ENCODE measurements around the gene RFX2.
"Not testable (repeated sequence)": the region's sequence is repeated elsewhere in the genome, so short reads cannot be mapped to it uniquely, and the experiment has no call there.

The RFX2 gene

DNA sequence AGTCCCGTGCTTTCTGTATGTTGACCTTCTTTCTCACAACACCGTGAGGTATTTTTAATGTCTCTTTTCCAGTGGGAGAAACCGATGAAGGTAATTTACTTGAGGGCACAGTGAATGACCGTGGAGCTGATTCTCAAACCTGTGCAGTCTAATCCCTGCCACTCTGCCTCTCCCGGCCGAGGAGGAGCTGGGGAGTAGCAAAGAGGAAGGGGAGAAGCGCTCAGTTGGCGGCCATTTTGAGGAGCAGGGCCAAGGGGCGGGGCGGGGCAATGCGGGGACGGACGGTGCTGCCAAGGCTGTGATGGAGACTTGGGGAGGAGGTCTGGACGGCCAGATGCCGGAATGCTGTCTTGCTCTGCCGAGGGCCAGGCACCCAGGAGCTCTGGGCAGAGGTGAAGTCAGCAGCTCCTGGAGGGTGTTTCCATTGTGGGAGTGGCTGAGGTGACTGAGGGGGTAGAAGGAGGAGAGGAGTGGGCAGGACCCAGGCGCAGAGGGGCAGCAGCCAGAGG lies 120.0 kb downstream of the RFX2 start:
- DNase-seq (ENCODE audit: low spot score): no peak

DNA sequence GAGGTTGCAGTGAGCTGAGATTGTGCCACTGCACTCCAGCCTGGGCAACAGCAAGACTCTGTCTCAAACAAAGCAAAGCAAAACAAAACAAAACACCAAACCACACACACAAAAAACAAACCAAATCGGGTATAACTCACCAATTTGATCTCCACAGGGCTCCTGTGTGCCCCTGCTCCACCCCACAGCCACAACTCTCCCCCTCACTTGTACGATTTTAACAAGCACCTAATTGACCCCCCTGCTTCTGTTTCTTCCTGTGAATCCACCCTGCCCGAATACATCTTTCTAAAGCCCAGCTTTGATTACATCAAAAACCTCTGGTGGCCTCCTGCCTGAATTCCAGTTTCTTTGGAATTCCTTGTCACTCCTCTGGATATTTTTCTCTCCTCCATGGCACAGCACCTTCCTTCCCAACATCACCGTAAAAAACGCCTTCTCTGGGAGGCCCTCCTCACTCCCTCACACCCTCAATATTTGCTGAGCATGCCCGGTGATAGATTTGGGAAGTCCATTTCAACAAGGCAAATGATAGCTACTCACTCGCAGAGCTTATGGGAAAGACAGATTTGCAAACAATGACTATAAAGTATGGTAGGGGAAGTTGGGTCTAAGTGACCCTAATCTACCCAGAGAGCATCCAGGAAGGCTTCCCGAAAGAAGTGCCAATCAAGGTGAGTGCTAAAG lies 120.8 kb downstream of the RFX2 start:
- no peak for DNase-seq (ENCODE audit: low spot score)

DNA sequence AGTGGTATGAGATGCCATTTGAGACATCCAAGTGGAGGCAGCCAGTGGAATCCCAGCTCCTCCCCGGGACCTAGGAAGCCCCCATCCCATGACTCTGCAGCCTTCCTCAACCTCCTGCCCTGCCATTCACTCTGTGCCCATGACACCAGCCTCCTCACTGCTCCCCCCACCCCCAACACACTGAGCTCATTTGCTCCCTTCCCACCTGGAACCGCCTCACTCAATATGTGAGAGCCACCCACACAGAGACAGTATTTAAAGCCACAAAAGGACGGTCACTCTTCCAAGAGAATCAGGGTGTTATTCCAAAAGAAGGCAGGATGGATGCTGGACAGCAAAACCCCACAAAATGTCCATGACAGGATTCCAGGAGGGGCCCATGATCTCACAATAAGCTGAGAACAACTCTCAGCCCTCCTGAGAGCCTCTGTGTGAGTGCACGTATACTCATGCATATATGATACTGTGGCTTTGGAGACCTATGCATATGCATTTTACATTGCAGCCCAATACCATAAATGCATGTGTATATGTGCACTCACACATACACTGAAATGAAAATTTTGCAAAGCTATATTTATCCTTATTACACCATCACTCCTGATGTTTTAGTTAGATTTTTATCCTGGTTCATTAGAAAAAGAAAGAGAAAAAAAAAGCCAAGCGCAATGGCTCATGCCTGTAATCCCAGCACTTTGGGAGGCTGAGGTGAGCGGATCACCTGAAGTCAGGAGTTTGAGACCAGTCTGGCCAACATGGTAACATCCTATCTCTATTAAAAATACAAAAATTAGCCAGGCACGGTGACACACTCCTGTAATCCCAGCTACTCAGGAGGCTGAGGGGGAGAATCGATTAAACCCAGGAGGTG lies 121.5 kb downstream of the RFX2 start:
- no peak for DNase-seq (ENCODE audit: low spot score)

DNA sequence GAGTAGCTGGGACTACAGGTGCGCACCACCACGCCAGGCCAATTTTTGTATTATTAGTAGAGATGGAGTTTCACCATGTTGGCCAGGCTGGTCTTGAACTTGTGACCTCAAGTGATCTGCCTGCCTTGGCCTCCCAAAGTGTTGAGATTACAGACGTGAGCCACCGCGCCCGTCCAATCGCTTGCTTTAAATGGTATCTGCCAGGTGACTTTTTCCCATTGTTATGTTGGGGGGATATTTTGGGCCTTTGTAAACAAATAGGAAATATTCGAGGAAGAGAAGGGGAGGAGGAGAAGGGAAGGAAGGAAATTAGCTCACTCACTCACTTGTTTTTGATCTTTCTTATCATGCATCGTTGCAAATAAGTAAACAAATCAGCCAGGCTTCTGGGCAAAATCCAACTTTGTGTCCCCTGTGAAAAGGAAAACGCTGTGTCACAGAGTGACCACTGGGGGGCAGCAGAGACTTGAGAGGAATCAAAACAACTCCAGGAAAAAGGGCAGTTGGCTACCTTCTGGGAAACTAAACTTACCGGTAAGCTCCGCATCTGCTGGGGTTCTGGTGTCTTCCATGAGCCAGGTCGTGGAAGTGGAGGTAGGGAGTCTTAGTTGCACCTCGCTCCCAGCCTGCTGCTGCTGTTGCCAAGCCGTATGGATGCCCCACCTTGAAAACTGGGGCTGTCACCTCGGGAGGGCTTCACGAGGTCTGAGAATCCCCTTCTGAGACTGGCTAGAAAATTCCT lies 123.1 kb downstream of the RFX2 start:
- peak; percentile 89 for DNase-seq (ENCODE audit: low spot score)

DNA sequence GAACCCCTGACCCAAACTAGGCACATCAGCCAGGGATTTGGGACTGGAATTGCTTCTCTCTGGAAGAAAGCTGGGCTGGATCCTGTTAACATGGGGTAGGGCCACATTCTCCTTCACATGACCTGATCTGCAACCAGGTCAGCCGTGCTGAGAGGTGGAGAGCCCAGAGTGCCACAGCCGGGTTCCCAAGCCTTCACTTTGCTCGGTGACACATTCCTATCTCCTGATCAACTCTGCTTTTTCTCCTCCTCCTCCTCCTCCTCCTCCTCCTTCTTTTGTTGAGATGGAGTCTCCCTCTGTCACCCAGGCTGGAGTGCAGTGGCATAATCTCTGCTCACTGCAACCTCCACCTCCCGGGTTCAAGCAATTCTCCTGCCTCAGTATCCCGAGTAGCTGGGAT lies 124.5 kb downstream of the RFX2 start:
- not testable (repeated sequence) for DNase-seq (ENCODE audit: low spot score)

DNA sequence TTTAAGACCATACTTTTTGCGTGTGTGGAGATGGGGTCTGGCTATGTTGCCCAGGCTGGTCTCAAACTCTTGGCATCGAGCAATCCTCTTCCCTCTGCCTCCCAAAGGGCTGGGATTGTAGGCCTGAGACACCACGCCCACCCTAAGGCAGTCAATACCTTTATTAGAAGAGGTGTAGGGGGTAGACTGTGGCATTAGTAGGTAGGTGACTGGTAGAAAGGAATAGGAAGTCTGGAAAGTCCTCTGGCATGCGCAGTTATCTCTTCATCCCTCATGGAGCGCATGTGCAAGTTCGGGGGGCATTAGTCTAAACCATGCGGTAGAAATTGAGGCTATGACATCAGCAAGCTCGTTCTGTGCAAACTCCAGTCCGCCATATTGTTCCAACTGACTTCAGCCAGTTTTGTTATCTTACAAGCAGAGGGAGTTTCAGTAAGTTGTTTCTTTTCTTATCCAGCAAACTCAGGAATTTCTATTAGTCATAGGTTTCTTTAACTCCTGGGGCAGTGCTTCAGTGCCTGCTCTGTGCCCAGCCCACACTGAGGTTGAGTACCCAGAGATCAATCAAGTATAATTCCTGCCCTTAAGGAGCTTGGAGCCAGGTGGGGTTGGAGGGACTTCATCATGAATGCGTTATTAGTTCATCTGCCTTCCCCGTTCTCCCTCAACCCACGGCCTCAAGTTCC lies 125.1 kb downstream of the RFX2 start:
- no peak for DNase-seq (ENCODE audit: low spot score)

DNA sequence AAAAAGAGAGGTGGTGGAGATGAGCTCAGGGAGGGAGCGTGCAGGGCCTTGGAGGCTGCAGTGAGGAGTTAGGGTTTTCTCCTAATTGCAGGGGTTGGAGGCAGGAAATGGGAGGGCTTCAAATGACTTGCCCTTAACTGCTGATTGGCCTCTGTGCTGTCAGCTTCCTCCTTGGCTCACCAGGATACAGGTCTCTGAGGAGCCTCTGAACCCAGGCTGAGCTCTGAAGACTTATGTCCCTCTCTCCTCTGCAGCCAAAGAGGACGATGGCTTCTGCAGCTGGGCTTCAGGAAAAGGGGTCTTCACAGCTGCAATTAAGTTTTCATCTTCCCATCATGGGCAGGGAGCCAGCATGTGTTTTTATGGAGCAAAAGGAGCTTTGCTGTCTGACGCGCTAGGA lies 125.7 kb downstream of the RFX2 start:
- no peak for DNase-seq (ENCODE audit: low spot score)

DNA sequence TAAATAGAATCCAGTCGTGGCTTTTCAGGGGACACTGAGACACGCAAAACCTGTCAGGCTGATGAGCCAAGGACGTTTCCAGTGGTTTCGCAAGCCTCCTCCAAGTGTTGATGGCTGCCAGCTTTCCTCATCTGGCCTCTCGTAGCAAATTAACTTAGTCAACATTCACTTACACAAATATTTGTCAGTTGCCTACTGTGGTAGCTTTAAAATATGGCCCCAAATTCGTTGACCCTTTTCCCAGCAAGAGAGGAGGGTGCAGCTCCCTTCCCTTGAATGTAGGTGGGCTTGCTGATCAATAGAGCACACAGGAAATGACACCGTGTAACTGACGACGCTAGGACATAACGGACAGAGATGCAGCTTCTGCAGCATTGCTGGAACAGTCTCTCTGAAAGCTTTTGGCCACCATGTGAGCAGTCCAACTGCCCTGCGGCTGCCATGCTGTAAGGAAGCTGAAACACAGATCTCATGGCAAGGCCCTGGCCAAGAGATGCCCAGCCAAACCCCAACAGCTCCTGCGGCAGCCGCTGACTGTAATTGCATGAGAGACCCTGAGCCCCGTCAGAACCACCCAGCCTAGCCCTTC lies 126.8 kb downstream of the RFX2 start:
- no peak for DNase-seq (ENCODE audit: low spot score)

DNA sequence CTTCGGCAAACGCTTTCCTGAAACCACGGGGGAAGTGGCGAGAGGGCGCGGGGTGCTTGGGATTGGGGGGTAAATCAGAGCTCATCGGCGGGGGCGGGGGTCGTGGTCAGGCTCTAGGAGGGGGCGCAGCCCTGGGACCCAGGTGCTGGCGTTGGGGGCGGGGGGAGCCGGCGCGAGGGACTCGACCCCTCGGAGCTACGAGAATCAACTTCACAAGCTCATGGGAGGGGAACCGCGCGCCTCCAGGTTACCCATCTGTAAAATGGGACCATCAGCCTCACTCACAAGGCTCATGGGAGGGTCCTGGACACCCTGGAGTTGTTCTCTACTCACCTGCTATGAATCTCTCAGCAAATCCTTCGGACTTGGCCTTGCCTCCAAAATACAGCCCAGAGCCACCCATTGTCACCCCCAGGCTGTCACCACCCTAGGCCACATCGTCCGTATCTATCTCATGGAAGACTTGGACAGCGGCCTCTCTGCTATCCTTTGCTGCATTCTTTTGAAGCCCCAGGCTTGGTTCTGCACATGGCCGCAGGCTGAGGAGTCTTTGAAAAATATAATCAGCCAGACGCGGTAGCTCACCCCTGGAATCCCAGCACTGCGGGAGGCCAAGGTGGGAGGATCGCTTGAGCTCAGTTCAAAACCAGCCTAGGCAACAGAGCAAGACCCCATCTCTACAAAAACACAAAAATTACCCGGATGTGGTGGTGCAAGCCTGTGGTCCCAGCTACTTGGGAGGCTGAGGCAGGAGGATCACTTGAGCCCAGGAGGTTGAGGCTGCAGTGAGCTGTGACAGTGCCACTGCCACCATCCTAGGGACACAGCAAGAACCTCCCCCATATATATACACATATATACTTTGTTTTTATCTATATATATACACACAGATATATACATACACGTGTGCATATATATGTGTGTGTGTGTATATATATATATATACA lies 131.4 kb downstream of the RFX2 start:
- DNase-seq (ENCODE audit: low spot score): no peak

DNA sequence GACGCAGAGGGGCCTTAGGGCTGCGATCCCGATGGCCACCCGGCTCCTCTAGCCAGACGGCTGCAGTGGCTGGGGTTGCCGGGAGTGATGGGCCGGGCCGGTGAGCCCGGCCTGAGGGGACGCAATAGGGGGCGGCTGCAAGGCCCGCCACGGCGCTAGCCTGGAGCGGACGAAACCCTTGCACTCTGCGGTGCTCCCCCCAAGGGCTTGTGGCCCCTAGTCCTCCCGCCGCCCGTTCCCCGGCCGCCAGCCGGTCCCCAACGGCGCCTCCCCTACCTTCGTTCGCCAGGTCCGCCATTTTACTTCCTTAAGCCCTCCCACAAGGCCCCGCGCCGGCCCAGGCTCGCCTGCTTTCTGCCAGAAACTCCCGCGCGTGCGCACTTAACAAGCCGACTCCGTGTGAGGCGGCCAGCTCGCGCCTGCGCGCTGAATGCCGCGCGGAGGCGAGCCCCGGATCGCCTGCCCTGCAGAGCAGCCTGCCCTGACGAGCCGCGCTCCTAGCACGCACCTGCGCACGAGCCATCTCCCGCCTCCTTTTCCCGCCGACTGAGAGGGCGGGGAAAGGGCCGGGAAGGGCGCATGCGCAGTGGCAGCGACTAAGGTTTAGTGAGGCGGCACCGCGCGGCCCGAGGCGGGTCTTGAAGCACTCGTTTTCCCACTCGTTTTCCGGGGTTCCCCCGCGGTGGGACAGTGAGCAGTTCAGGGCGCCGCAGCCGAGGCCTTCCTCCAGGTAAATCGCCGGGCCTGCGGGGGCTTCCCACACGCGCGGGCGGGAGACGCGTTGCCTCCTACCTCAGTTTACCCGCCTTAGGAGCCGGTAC lies 132.3 kb downstream of the RFX2 start, which contains the start of gene RANBP3:
Gene RANBP3 (minus strand): TSS at position 356 of the 821 bp plus-strand sequence. CDS start 58 bp downstream, at position 298.
- peak; percentile 99 for DNase-seq (ENCODE audit: low spot score)

DNA sequence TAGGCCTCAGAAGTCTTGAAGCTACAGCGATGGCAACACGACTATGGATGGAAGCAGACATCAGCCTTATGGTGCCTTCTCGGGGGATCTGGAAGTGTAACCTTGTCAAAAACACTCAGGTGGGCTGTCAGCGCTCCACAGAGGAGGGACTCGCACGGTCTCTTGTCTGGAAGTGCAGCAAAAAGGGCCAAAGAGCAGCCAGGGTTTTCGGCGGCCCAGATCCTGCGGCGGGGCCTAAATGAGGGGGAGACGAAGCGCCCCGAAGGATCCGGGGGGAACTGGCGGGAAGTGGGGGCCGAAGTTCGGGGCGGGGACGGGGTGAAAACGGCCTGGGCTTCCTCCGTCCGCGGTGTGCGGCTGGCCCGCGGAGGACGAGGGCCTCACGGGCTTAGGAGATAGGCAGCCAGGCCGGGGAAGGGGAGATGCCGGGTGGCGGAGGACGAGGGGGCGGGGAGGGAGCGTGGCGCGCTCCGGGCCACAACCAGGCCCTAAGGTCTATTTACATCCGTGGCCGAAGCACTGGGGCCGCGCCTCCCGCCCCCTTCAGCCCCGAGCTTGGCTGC lies 133.0 kb downstream of the RFX2 start:
- DNase-seq (ENCODE audit: low spot score): no peak

DNA sequence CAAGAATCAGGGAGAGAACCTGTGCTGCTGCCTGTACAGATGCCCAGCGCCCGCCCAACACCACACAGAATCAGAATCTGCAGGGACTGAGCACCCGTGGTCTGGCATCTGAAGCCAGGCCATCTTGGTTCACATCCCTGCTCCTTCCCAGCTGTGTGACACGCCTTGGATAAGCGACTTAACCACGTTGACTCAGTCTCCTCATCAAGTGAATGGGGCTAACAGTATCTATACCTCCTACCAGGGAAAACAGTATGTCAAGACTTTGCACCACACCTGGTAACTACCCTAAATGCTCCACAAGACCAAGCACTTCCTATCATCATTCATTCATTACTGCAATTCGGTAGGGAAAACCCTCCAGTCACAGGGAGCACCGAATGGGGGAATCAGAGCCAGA lies 133.5 kb downstream of the RFX2 start:
- DNase-seq (ENCODE audit: low spot score): no peak

DNA sequence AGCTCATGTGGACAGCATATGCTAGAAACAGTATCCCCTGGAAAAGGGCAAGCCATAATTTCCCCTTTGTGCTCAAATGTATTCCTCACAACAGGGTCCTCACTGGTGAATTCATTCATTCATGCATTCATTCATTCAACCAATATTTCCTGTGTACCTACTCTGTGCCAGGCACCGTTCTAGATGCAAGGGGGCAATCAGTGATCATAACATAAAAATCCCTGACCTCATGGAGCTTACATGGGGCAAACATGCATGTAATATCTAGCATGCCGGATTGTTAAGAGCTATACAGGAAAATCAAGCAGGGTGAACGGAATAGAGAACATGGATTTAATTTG lies 134.9 kb downstream of the RFX2 start:
- DNase-seq (ENCODE audit: low spot score): no peak

DNA sequence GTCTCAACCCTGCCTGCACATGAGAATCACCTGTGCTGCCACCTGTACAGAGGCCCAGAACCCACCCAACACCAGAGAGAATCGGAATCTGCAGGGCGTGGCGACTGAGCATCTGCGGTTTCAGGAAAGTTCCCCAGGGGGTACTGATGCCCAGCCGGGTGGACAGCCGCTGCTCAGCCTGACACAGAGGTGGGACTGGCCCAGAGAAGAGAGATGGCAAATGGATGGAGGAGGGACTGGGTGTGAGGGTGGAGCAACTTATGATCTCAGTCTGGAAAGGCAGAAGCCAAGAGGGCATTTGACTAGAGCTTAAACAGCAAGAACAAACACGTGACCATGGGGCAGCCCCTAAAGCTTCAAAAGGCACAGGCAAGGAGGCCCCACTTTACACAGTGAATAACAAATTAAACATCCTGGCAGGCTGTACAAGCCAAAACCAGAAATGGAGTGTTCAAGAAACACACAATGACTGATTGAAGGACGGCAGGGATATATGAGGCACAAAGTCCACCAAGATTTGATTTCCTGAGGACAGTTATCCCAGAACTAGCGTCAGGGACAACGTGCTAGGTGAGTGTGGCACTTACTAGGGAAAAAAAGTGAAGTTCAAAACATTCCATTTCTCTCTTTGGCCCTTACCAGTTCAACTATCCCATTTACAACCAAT lies 135.4 kb downstream of the RFX2 start:
- DNase-seq (ENCODE audit: low spot score): no peak

DNA sequence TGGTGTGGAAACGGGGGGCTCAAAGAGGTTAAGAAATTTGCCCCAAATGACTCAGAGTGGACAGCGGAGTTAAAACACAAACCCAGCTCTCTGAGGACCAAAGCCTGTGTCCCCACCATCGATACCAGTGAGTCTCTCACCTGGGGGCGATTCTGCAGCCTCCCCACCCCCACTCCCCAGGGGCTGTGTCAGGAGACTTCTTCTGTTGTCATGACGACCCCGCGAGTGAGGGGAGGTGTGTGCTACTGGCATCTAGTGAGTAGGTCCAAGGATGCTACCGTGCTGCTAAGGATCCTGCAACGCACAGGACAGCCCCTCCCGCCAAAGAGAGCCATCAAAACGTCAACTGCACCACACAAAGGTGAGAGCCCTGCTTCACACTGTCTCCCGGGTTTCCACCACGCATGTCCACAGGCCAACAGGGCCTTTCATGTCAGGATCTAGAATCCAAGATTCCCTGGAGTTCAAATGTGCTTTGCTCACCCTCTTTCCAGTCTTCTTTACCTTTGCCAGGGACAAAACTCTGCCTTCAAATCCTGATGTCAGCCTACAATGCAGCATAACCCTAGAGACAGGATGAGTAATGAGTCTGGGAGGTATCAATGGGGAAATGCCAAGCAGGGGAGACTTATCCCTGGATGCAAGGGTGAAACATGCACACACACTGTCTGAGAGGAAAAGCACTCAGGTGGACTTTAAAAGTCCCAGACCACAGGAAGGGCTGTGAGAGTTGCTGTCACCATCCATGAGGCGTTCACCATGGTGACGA lies 136.2 kb downstream of the RFX2 start:
- no peak for DNase-seq (ENCODE audit: low spot score)

DNA sequence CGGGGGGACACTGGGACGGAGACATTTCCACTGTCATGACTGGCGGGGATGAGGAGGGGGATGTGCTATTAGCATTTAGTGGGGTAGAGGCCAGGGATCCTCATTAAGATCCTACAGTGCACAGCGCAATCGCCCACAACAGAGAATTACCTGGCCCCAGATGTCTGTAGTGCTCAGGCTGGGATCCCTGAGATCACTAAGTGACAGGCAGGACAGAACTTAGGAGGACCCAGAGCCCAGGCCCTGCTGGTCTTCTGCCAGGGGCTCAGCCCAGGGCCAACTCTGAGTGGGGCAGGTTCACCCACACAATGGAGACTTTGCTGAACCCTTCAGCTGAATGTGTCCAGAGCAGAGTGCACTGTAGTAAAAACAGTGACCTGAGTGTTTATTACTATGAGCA lies 136.9 kb downstream of the RFX2 start:
- DNase-seq (ENCODE audit: low spot score): no peak

DNA sequence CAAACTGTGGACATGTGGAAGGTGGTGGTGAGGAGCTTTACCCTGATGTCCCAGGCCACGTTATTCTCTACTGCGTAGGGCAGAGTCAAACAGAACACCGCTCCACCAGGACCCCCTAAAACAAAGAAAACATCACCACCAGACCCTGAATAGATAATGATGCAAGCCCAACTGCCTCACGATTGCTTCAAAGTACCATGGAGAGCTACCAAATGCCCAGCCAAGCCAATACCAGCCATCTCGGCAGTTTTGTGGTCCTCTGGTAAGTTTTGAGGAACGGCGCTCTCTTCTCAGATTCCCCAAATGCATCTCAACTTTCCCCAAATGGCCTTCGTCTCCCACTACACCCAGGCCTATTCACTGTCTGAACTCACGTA lies 138.0 kb downstream of the RFX2 start:
- DNase-seq (ENCODE audit: low spot score): no peak

All from COLO829 (cell line).